Measurements from ENCODE around the gene TNS4. TPM values are rescaled to one million over a fixed set of nuclear protein-coding genes. Genes with fewer than 3 reads are reported as not detected.
A peak's percentile ranks its signal among the peaks of the same experiment; 100 is the strongest.

The TNS4 gene
- total and polyA plus RNA-seq, 8 donors = 0.03 to 1.6 (median 0.18) TPM; not detected in 2

GRCh38 chr17:40538936-40539705 is 37.7 kb upstream of the TNS4 start:
- Histone ChIP-seq H3K36me3 (no peaks in the 10 kb centered on the region), H3K27ac (peak overlapping the region; percentile 80 to 86), H3K4me1 (peaks cover 38 to 67% of the 10 kb centered on the region in 2 donors), H3K9me3 (no peaks in the 10 kb centered on the region), H3K4me3 (no peak overlapping the region), H3K27me3 (no peaks in the 10 kb centered on the region)
- ATAC-seq (no peak), DNase-seq (no peak)
- no peak for TF ChIP-seq CTCF (IDR thresholded peaks at IDR 0.05)
- intact Hi-C loops (cut with DNase I) = no loop called here

GRCh38 chr17:40538019-40538935 is 36.9 kb upstream of the TNS4 start:
- no peaks in the 10 kb centered on the region for H3K27me3 ChIP-seq
- no peaks in the 10 kb centered on the region for H3K9me3 ChIP-seq
- ATAC-seq (peak; percentile 52), DNase-seq (peak in 1 of 4 donors; percentile 70)
- H3K4me3 ChIP-seq = no peak overlapping the region
- no peaks in the 10 kb centered on the region for H3K36me3 ChIP-seq
- H3K4me1 ChIP-seq = peaks cover 44 to 74% of the 10 kb centered on the region in 2 donors
- intact Hi-C loops (cut with DNase I) = no loop called here
- H3K27ac ChIP-seq = peak overlapping the region; percentile 76 to 86
- no peak for TF ChIP-seq CTCF (IDR thresholded peaks at IDR 0.05)

GRCh38 chr17:40536295-40537171 is 35.1 kb upstream of the TNS4 start:
- TF ChIP-seq CTCF (IDR thresholded peaks at IDR 0.05) = no peak
- Histone ChIP-seq H3K9me3 (no peaks in the 10 kb centered on the region), H3K27ac (peak overlapping the region; percentile 76 to 86), H3K4me3 (no peak overlapping the region), H3K36me3 (no peaks in the 10 kb centered on the region), H3K27me3 (no peaks in the 10 kb centered on the region), H3K4me1 (peaks cover 38 to 73% of the 10 kb centered on the region in 2 donors)
- intact Hi-C loops (cut with DNase I) = no loop called here
- ATAC-seq (peak; percentile 6), DNase-seq (peak in 1 of 4 donors; percentile 58)

GRCh38 chr17:40535924-40536294 is 34.5 kb upstream of the TNS4 start:
- Histone ChIP-seq H3K27me3 (no peaks in the 10 kb centered on the region), H3K9me3 (no peaks in the 10 kb centered on the region), H3K36me3 (no peaks in the 10 kb centered on the region), H3K4me1 (peaks cover 36 to 68% of the 10 kb centered on the region in 2 donors), H3K27ac (peak overlapping the region; percentile 76 to 86), H3K4me3 (no peak overlapping the region)
- peak; percentile 59 for ATAC-seq
- DNase-seq = peak in 2 of 4 donors; percentile 73 to 76
- intact Hi-C loops (cut with DNase I) = no loop called here
- TF ChIP-seq CTCF (IDR thresholded peaks at IDR 0.05) = no peak
